Neural cell (in vitro differentiated cells): ENCODE measurements around the gene EPS8L2. TPM values are rescaled to one million over a fixed set of nuclear protein-coding genes. Genes with fewer than 3 reads are reported as not detected.

Experiments
- H2AFZ ChIP-seq: fragments of 200-600, 300-800 bp; sonication (generic), shearing (Covaris generic); 2 replicates; pipeline ENCODE4 v1.6.0; 2014; ENCODE audit warnings: low read depth, mild to moderate bottlenecking, antibody characterized with exemption, low read length, moderate library complexity
- H3F3A ChIP-seq: fragments of 200-600 bp; shearing (Covaris generic); 2 replicates; pipeline ENCODE4 v1.6.1; 2016; ENCODE audit warnings: mild to moderate bottlenecking, moderate library complexity, mixed read lengths, antibody characterized with exemption, low read length; ENCODE audit not compliant: insufficient read depth, poor library complexity, severe bottlenecking
- H3K27ac ChIP-seq: fragments of 200-600, 300-800 bp; sonication (generic), shearing (Covaris generic); 2 replicates; pipeline ENCODE4 v1.5.1; 2014; ENCODE audit warnings: mild to moderate bottlenecking, low read length, moderate library complexity
- H3K27me3 ChIP-seq: fragments of 300-800, 200-600 bp; sonication (generic), shearing (Covaris generic); 2 replicates; pipeline ENCODE4 v1.6.0; 2014; ENCODE audit warnings: mild to moderate bottlenecking, low read depth, low read length, moderate library complexity; ENCODE audit not compliant: insufficient read depth
- H3K36me3 ChIP-seq: fragments of 300-800, 200-600 bp; sonication (generic), shearing (Covaris generic); 2 replicates; pipeline ENCODE4 v1.5.1; 2014; ENCODE audit warnings: mild to moderate bottlenecking, antibody characterized with exemption, low read length, moderate library complexity; ENCODE audit not compliant: insufficient read depth
- H3K4me2 ChIP-seq: fragments of 300-800, 200-600 bp; sonication (generic), shearing (Covaris generic); 2 replicates; pipeline ENCODE4 v1.6.0; 2014; ENCODE audit warnings: mild to moderate bottlenecking, low read length
- H3K4me3 ChIP-seq: fragments of 300-800, 200-600 bp; sonication (generic), shearing (Covaris generic); 2 replicates; pipeline ENCODE4 v1.5.1; 2014; ENCODE audit warnings: mild to moderate bottlenecking, low read length, moderate library complexity
- H3K79me2 ChIP-seq: fragments of 200-600 bp; shearing (Covaris generic); replicated peaks from 2 replicates; pipeline ENCODE4 v1.6.0; 2014; ENCODE audit warnings: mild to moderate bottlenecking, low read length, moderate library complexity; ENCODE audit not compliant: insufficient read depth
- H3K9ac ChIP-seq: fragments of 300-800, 200-600 bp; sonication (generic), shearing (Covaris generic); 2 replicates; pipeline ENCODE4 v1.6.1; 2016; ENCODE audit warnings: mild to moderate bottlenecking, low read length, mixed read lengths
- H3K9me2 ChIP-seq: fragments of 200-600 bp; shearing (Covaris generic); 2 replicates; pipeline ENCODE4 v1.6.1; 2016; ENCODE audit warnings: mild to moderate bottlenecking, low read length, mixed read lengths; ENCODE audit not compliant: insufficient read depth
- H3K9me3 ChIP-seq: fragments of 200-600, 300-800 bp; sonication (generic), shearing (Covaris generic); 2 replicates; pipeline ENCODE4 v1.6.1; 2016; ENCODE audit warnings: mild to moderate bottlenecking, mixed run types, low read length, moderate library complexity, mixed read lengths
- H4K20me1 ChIP-seq: fragments of 200-600 bp; shearing (Covaris generic); 2 replicates; pipeline ENCODE4 v1.6.1; 2016; ENCODE audit warnings: mild to moderate bottlenecking, mixed run types; ENCODE audit not compliant: insufficient read depth
- EP300 ChIP-seq: fragments of 450-650 bp; conservative IDR thresholded peaks from 2 replicates; pipeline ENCODE4 v1.6.1; 2014; ENCODE audit warnings: antibody characterized with exemption, mild to moderate bottlenecking, moderate library complexity; ENCODE audit not compliant: poor library complexity, severe bottlenecking
- EZH2 ChIP-seq: fragments of 200-600, 300-800 bp; shearing (Covaris generic), sonication (generic); IDR thresholded peaks from 2 replicates; pipeline ENCODE4 v1.6.1; 2014; ENCODE audit warnings: antibody characterized with exemption, low read length, borderline replicate concordance, mild to moderate bottlenecking; ENCODE audit not compliant: insufficient read depth, poor library complexity, severe bottlenecking
- MXI1 ChIP-seq: fragments of 450-650 bp; conservative IDR thresholded peaks from 2 replicates; pipeline ENCODE4 v1.6.1; 2014; ENCODE audit warnings: antibody characterized with exemption, mild to moderate bottlenecking; ENCODE audit not compliant: poor library complexity, severe bottlenecking
- POLR2AphosphoS5 ChIP-seq: IDR thresholded peaks from 2 replicates; pipeline ENCODE4 v1.6.1; 2012
- RAD21 ChIP-seq: fragments of 450-650 bp; conservative IDR thresholded peaks from 2 replicates; pipeline ENCODE4 v1.6.1; 2014; ENCODE audit warnings: antibody characterized with exemption, mild to moderate bottlenecking, moderate library complexity
- SMC3 ChIP-seq: fragments of 450-650 bp; conservative IDR thresholded peaks from 2 replicates; pipeline ENCODE4 v1.6.1; 2014; ENCODE audit warnings: antibody characterized with exemption, mild to moderate bottlenecking, moderate library complexity; ENCODE audit not compliant: poor library complexity
- TAF1 ChIP-seq: IDR thresholded peaks from 2 replicates; pipeline ENCODE4 v1.6.1; 2012; ENCODE audit warnings: low read depth
- polyA plus RNA-seq: library from polyadenylated mRNA; depleted of rRNA; stranded (reverse); fragments of >200 nt; gene quantifications from 2 replicates; pipeline ENCODE4 v1.2.3, GENCODE V29; 2014
- TF ChIP-seq, protein P1 (sequence below): IDR thresholded peaks from 2 replicates; pipeline ENCODE4 v1.6.1; 2012; ENCODE audit warnings: borderline replicate concordance
- TF ChIP-seq, protein P2 (sequence below): fragments of 450-650 bp; IDR thresholded peaks from 2 replicates; pipeline ENCODE4 v1.5.1; 2014; ENCODE audit warnings: antibody characterized with exemption, mild to moderate bottlenecking, moderate library complexity; ENCODE audit not compliant: poor library complexity, severe bottlenecking

EPS8L2 gene
- polyA plus RNA-seq, 1 donor from 2014 or later, result 7.5 TPM

DNA sequence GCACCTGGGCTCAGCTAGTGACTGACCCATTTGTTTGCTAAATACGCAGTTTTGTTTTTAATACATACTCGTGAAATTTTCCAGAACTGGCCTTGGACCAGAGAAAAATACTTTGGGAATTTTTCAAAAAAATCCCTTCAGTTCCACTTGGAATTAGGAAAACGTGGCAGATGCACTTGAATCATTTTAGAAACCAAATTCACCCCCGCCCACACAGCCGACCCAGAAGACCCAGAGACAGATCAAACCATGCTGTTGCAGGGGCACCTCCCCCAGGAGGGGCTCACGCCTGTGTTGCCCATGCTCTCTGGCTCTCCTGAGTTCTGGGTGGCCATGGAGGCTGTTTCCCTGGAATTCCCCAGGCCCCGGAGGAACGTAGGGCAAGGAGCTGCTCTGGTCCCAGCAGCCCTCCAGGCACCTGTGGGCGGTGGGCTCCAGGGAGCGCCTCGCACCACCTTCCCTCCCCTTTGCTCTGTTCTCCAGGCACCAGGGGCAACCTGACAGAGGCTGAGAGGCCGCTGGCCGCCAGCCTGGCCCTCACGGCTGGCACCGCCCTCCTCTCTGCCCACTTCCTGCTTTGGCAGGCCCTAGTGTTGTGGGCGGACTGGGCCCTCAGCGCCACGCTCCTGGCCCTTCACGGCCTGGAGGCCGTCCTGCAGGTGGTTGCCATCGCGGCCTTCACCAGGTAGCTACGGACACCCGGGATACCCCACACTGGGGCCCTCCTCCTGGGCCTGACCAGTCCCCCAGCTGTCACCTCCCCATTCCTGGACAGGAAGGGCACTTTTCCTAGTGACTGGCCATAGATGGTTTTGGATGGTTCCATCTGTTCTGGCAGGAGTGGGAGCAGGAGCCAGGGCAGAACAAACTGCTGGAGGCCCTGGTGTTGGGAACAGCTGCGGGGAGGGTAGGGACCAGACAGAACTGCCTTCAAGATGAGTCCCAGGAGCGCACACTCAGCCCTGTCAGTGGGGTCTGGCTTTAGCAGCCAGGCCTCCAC is 3.3 kb upstream of the EPS8L2 start:
- no peak overlapping the region for H2AFZ ChIP-seq
- no peaks in the 10 kb centered on the region for H3K9me3 ChIP-seq
- H3K27ac ChIP-seq, result no peak overlapping the region
- no peak for TF ChIP-seq POLR2AphosphoS5
- TF ChIP-seq RAD21, result no peak
- TF ChIP-seq EZH2, result no peak
- no peak for TF ChIP-seq SMC3
- TF ChIP-seq, protein P1, sequence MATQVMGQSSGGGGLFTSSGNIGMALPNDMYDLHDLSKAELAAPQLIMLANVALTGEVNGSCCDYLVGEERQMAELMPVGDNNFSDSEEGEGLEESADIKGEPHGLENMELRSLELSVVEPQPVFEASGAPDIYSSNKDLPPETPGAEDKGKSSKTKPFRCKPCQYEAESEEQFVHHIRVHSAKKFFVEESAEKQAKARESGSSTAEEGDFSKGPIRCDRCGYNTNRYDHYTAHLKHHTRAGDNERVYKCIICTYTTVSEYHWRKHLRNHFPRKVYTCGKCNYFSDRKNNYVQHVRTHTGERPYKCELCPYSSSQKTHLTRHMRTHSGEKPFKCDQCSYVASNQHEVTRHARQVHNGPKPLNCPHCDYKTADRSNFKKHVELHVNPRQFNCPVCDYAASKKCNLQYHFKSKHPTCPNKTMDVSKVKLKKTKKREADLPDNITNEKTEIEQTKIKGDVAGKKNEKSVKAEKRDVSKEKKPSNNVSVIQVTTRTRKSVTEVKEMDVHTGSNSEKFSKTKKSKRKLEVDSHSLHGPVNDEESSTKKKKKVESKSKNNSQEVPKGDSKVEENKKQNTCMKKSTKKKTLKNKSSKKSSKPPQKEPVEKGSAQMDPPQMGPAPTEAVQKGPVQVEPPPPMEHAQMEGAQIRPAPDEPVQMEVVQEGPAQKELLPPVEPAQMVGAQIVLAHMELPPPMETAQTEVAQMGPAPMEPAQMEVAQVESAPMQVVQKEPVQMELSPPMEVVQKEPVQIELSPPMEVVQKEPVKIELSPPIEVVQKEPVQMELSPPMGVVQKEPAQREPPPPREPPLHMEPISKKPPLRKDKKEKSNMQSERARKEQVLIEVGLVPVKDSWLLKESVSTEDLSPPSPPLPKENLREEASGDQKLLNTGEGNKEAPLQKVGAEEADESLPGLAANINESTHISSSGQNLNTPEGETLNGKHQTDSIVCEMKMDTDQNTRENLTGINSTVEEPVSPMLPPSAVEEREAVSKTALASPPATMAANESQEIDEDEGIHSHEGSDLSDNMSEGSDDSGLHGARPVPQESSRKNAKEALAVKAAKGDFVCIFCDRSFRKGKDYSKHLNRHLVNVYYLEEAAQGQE, result no peak
- no peak for TF ChIP-seq EP300
- no peak for TF ChIP-seq TAF1
- H3K27me3 ChIP-seq, result peaks cover 13% of the 10 kb centered on the region
- H3K4me3 ChIP-seq, result no peak overlapping the region
- no peaks in the 10 kb centered on the region for H4K20me1 ChIP-seq
- no peak overlapping the region for H3K4me2 ChIP-seq
- no peak overlapping the region for H3K9ac ChIP-seq
- H3K9me2 ChIP-seq, result no peaks in the 10 kb centered on the region
- H3K79me2 ChIP-seq, result no peaks in the 10 kb centered on the region
- H3K36me3 ChIP-seq, result no peaks in the 10 kb centered on the region
- no peaks in the 10 kb centered on the region for H3F3A ChIP-seq

DNA sequence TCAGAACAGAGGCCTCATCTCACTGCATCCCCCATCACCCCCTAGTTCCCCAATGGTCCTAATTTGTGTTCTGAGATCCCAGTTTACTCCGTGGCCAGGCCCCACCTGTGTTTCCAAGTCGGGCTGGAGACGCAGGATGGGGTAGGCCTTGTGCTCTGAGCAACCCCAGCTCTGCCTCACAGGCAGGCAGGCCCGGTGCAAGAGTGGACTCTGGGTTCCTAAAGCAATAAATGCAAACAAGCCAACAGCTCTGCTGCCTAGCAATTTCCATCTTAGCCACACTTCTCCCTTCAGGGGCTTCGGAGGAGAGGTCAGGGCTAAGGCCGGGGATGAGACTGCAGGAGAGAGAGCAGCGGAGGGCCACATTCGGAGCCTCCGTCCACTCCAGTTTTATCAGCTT is 2.5 kb upstream of the EPS8L2 start:
- no peaks in the 10 kb centered on the region for H4K20me1 ChIP-seq
- H3K27ac ChIP-seq, result no peak overlapping the region
- TF ChIP-seq MXI1, result no peak
- TF ChIP-seq EZH2, result no peak
- TF ChIP-seq EP300, result no peak
- no peak for TF ChIP-seq POLR2AphosphoS5
- TF ChIP-seq TAF1, result no peak
- TF ChIP-seq, protein P1, result no peak
- TF ChIP-seq SMC3, result no peak
- no peak for TF ChIP-seq RAD21
- TF ChIP-seq, protein P2, sequence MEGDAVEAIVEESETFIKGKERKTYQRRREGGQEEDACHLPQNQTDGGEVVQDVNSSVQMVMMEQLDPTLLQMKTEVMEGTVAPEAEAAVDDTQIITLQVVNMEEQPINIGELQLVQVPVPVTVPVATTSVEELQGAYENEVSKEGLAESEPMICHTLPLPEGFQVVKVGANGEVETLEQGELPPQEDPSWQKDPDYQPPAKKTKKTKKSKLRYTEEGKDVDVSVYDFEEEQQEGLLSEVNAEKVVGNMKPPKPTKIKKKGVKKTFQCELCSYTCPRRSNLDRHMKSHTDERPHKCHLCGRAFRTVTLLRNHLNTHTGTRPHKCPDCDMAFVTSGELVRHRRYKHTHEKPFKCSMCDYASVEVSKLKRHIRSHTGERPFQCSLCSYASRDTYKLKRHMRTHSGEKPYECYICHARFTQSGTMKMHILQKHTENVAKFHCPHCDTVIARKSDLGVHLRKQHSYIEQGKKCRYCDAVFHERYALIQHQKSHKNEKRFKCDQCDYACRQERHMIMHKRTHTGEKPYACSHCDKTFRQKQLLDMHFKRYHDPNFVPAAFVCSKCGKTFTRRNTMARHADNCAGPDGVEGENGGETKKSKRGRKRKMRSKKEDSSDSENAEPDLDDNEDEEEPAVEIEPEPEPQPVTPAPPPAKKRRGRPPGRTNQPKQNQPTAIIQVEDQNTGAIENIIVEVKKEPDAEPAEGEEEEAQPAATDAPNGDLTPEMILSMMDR, result no peak
- H3K27me3 ChIP-seq, result peaks cover 13% of the 10 kb centered on the region
- no peaks in the 10 kb centered on the region for H3K79me2 ChIP-seq
- no peak overlapping the region for H2AFZ ChIP-seq
- H3K9me3 ChIP-seq, result no peaks in the 10 kb centered on the region
- no peak overlapping the region for H3K9ac ChIP-seq
- no peaks in the 10 kb centered on the region for H3K36me3 ChIP-seq
- H3K9me2 ChIP-seq, result no peaks in the 10 kb centered on the region
- no peak overlapping the region for H3K4me2 ChIP-seq
- no peaks in the 10 kb centered on the region for H3F3A ChIP-seq
- no peak overlapping the region for H3K4me3 ChIP-seq
